Kidney glomerular epithelial cell (primary cell): Measurements from ENCODE around the gene POU6F2.

Experiments used
- DNase-seq: peaks from one replicate; lab custom pipeline; 2025; lab: John Stamatoyannopoulos, UW

POU6F2 gene

DNA sequence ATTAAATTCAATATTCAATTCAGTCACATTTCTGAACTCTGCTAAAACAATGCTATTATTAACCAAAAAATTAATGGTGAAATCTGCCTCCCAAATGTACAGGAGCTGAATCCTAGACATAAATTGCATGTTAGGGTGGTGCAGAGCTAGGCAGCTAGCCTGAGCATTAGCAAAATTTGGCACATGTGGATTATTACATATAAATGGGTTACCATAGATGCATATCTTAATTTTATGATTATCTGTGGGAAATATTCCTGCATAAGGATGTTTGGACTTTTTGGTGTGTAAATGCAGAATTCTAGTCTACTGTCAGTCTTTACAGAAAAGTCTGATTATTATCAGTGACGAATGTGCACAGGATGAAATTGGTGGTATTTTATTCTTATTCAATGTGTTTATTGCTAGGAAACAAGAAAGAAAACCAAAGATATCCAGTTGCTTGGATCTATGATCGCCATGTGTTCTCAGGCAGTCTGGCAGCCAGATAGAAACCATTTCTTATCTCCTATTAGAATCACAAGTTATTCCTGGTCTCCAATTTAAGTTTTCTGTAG, 150.7 kb downstream of the POU6F2 start:
- no peak for DNase-seq

DNA sequence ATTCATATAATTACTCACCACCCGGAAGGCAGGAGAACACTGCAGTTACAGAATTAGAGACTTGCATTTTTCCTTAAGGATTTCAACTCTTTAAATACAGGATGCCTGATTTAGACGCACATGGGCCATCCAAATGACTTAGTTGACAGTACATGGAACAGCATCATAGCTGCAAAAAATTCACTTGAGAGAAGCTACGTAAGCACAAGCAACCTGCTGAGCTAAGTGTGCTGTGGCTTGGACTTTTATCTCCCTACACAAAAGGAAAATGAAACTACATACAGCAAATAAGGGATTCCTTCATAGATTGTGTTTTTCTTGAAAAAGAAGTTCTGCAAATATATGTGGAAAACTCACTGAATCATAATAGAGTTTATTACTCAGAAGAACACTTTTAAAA, 152.6 kb downstream of the POU6F2 start:
- DNase-seq: no peak

DNA sequence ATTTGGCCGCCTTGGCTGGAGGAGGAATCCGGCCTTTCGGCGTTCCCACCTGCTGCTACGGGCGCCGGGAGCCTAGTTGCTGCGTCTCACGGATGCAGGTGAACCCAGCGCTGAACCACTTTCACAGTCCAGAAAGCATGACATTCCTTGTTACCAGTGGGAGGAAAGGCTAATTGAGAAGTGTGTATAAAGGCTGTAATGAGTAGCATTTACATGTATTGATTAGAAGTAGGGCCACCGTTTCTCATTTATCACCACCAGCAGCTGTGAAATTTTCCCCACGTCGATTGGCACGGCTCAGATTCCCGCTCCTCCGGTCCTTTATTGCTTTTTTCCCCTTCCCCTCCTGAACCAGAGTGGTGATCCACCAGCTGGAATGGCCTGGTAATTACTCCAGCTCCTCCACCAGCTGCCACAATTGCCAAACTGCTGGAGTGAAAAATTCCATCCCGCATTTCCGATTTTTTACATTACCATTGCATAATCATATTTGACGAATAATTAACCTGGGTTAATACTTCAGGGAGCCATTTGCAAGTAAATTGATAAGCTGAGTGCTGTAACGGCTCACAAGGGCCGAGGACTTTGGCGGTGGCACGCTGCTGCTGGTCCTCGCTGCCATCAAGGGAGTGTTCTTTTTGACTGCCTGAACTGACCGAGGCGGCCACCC, 153.3 kb downstream of the POU6F2 start:
- peak; percentile 8 for DNase-seq

DNA sequence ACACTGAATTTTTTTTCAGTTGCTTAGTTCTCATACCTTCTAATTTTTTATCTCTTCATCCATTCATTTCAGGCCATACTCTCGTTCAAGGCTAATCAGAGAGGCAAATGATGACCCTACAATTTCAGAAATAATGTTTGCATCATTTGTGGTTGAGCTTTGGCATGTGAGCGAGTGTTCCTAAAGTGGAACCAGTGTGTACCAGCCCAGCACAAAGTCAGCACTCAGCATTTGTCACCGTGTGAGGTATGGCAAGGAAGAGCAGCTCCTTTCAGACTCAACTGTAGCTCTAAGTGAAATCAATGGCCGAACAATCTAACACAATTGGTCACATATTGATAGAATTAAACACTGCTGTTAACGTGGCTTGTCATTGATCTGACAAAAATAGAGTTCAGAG, 154.6 kb downstream of the POU6F2 start:
- DNase-seq: no peak

DNA sequence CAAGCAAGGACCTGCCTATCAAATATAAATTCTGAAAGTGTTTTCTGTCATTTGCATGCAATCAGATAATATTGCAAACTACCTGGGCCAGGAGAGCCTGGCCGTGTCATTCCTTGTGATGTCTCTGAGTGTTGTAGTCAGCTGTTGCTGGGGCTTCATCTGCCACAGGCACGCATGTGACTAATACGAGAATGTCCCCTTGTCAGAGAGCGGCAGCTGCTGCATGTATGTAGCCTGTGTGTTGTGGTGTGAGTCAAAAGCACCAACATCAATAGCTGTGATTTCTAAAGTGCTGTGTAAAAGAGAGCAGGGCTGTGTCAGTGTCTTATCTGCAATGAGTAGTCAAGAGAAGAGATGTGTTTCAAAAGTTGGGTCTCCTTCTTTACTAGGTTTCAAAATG, 155.4 kb downstream of the POU6F2 start:
- no peak for DNase-seq

DNA sequence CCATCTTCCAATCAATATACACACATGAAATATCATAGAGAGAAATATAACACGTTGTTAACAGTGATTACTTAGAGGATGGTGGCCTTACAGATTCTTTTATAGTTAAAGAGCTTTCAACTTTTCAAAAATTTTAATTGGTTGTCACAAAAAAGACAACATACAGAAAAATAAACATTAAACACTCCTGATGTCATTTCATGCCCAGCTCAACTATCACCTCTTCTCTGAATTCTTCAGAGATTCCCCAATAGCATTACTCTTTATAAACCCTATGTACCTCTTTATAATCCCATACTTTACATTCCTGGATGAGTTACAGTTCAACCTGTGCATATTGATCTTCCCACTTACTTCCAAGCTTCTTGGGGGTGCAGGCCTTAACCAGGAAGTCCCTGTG, 159.8 kb downstream of the POU6F2 start:
- DNase-seq: no peak

DNA sequence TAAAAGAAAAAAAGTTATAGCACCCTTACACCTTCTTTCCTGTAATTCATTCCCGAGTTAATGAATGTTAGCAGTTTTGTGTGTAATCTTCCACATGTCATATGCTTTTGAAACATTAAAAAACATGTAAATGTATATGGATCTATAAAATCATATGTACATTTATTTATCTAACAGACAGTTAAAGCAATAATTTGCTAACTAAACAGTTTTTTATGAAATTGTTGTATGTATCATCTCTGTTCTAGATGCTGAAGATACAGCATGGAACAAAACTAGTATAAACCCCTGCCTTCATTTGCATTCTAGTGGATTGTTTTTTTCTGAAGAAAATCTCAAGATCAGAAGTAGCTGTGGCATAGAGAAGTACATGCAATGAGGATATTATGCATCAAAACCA, 165.0 kb downstream of the POU6F2 start:
- no peak for DNase-seq

DNA sequence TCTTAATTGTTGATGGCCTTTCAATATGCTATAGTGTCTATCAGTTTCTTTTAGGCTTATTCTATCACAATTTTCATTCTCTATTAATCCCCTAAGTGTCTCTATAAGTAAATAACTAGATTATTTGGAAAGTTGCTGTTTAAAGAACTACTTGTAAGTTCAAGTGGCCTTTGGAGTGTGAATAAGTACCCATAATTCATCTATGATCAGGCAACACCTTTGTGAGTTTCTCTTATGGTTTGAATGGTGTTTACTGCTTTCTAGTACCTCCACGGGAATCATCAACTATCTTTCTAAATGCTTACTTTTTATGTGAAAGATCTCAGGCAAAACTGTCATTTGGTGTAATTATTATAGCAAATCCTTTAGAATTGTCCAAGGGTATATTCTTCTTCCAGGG, 166.7 kb downstream of the POU6F2 start:
- no peak for DNase-seq

DNA sequence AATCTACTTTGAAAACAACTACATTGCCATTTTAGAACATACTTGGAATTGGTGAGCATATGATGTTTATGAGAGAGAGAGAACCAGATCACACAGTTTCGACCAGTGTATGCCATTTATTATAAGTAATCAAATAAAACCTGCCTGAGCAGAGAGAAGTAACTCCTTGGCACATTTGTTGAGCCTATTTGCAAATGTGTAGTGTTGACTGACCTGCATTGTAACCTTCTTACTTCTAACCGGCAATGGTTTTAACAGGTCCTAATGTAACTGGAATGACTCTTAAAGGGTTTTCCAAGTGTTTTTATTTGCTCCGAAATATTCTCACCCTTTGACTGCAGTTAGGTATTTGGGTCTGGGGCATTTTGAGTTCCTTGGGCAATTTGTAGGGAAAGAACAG, 167.6 kb downstream of the POU6F2 start:
- DNase-seq: no peak

DNA sequence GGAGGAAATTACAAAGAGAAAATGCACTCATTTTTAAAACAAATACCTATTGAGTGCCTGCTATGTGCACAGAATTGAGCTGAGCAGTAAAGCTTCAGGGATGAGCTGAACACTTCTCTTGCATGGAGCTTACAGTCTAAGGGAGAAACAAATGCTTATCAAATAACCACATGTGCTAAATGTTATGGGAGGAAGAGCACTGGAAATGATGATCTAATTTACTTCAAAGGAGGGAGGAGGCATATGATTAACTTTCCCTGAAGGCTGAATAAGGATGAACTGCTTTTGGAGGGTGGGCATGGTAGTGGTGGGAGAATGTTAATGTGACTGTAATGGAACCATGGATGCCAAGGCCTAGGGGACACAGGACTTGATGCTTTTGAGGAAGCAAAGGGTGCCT, 168.2 kb downstream of the POU6F2 start:
- DNase-seq: no peak

DNA sequence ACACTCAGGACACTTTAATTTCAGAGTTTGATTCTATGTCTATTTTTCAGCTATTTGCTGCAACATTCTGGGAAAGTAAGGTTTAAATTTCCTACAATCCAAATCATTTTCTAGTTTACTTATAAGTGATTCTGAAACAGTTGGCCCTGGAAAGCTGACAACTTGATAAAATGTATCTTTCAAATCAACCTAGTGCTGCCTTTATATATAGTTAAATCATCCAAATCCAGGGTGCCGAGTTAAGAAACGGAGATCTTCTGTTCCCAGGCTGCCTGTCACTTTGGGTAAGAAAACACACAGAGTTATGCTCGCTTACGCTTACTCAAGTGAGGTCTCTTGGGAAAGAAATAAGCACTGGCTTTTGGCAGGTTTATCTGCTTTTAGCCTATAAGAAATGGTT, 175.0 kb downstream of the POU6F2 start:
- DNase-seq: no peak

DNA sequence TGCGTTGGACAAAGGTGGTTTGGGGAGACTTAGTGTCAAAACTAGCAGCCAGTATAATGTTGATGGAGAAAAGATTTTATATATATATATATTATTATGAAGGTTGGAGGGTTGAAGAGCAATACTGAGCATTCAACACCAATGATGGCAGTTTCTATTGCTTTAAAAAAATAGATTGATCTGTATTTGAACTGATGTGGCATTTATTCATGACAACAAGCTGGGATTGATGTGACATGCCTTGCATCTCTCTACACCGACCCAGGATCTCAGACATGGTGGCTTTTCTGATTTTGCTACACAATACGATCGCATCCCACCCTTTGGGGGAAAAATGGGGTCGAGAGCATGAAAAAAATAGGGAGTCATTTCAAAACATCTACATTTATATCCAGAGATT, 175.4 kb downstream of the POU6F2 start:
- DNase-seq: no peak

DNA sequence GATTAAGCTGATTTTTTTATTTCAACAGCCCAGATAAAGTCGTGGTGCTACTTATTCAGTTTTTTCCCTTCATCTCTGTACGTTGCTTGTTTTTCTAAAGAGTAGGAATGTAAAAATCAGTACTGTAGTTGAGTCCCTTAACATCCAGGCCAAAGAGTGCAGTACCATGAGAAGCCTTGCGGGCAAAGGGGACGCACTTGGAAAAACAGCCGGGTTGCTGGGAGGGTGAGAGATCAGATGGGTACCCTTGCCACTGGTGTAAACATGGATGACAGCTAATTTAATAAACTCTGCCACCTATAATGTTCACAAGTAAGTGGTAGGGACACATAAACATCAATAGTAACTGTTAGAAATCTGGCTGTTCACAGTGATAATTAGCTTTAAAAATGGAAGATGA, 175.9 kb downstream of the POU6F2 start:
- no peak for DNase-seq

DNA sequence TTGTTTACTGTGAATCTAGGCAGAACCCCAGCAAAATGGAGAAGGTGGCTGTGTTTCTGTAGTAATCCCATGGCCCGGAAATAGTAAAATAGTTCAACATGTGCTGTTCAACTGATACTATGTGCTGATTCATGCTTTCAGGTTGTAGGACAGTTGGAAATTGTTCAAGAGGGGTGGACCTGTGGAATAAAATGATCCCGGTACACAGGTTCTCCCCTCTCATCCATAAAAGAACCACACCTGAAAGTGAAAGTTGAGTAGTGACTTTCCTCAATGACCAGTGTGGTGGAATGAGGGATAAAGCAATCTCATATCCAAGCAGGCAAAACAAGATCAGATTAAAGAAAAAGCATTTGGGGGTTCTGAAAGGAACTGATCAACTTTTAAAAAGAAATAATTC, 177.1 kb downstream of the POU6F2 start:
- DNase-seq: no peak

DNA sequence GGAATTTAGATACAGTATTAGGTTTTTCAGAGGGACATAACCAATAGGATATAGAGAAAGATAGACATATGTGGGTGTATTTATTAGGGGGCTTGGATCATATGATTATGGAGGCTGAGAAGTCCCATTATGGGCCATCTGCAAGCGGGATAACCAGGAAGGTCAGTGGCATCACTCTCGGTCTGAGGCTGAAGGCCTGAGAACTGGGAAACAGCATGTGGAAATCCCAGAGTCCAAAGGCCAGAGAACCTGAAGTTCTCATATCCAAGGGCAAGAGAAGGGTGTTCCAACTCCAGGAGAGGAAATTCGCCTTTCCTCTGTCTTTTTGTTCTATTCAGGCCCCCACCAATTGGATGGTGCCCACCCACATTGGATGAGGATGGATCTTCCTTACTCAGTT, 180.7 kb downstream of the POU6F2 start:
- DNase-seq: no peak

DNA sequence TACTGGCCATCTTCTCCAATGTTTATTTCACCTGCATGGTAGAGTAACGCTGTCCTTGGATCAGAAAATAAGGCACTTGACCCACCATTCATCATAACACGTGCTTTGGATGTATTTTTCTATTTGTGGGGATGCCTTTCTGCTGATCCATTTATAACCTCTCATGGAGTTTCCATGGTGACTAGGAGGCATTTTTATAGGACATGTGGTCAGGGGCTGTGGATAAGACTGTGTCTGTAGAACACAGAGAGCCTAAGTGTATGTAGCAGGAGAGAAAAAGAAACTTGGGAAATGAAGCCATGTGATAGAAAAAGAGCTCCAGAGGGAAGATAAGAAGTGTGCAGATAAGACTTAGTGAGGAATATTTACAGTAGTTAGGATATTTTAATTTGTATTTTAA, 184.2 kb downstream of the POU6F2 start:
- no peak for DNase-seq

DNA sequence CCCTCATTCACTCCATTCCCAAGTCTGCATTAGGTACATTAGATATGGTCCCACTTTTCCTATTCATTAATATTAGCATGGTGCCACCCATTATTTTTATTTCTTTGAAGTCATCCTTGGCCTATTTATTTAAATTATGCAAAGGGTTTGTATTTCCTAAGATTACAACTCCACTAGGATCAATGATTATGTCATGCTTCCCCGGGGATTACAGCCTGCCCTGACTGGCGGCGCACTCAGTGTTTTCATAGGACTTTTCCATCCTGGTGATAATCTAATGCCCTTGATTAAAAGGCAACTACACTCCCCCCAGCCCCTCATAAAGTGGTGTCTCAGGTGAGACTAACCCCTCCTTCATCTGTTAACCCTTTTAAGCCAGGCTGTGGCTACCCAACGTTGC, 187.2 kb downstream of the POU6F2 start:
- DNase-seq: no peak

DNA sequence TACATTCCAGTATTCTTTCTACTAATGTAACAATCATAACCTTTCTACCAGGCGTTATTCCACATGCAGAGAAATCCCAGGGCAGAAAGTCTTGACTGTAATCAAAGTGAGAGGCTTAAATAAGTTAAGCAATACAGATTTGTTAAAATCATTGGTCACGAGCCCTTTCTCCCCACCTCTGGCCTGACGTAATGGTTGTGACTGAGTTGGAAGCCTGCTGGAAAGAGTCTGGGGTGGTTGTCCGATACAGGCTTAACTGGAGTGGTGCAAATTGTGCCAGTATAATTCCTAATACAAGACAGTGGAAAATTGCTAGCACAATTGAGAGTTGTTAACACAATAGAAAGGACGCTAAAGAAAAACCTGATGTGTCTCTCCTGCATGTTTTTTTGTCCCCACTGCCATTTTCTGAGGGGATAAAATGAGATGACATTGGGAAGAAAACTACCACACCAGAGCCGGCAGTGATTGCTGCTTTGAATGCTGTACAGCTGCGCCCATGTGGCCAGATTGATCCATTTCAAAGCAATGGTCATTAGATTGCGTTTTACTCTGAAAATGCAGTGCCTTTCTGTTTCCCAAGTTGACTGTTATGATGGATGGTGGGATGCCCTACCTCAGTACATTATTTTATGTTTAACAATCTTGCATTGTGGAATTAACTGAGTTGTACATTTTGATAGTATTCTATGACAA, 190.8 kb downstream of the POU6F2 start:
- DNase-seq: no peak

DNA sequence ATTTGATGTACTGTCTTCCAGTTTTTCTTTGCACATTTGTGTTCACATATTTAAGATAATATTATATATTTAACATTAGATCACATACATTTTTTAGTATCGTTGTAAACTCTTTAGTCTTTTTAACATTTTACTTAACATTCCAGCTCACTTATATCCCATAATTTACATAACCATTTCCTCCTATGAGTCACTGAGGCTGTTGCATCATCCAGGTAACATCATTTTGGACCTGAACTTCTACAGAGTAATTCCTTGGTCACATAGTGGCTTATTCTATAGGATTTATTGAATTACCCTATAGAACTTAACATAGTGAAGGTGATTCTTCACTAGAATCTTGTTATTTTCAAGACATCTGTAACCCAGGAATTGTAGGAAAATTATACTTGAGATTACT, 194.4 kb downstream of the POU6F2 start:
- no peak for DNase-seq

DNA sequence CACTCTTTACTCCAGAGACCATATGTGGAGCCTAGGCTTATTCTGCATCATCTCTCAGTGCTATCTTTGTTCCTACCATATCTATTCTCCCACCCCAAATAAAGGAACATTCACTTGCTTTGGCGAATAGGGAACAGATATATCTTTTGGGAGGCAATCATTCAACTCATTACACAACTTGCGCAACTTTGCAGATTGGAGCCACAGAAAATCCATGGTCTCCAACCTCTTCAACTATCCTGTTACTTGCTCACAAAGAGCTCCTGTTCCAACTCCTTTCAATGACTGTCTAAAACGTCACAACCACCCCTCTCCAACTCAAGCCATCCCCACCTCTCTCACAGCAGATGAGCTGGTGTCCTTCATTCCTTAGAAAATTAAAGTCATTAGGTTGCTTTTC, 203.7 kb downstream of the POU6F2 start:
- DNase-seq: no peak

DNA sequence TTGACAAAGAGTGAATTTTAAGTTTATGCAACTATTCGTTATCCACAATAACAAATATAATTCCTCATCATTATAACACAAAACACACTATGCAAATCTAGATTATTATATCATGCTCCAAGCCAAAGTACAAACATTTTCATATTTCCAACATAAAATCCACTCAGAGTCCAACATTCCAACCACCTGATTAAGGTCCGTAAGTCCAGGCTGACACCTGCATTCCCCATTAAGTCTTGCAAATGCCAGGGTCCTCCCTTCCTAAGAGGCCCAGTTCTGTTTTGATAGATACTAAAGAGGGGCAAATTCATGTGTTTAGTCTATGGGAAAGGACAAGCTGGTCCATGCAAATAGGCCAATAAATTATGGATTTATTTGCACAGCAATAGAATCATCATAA, 206.1 kb downstream of the POU6F2 start:
- DNase-seq: no peak

DNA sequence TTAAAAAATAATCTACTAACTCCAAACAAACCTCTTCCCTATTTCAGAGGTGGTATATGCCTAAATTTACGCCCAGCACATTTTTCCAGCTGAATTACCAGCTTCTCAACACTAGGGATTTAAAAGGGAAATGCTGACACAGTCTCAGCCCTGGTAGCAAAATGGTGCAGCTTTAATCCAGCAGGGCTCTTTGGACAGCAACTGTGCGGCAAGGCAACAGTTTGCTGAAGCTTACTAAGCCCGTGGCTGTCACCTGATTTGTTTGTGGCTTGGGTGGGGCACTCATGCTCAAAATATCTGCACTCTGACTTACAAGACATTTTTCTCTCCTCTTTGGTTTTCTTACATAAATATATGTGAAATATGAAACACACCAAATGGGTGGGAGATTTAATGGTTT, 206.7 kb downstream of the POU6F2 start:
- no peak for DNase-seq

DNA sequence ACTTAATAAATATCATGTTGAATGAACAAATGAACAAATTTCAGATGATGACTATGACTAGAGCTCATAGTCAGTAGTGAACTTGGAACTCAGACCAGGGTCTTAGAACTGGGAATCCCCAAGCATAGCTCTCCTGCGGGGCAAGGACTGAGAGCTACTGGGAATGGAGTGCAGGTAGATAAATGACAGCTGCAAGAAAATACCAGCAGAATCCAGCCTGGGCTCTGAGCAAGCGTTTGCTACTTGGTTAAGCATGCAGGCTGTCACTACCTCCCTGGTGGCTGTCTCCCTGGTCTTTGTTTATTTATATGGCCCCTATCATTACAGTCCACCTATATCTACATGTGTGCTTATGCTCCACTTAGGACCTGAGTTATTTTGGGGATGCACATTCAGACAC, 208.4 kb downstream of the POU6F2 start:
- DNase-seq: no peak

DNA sequence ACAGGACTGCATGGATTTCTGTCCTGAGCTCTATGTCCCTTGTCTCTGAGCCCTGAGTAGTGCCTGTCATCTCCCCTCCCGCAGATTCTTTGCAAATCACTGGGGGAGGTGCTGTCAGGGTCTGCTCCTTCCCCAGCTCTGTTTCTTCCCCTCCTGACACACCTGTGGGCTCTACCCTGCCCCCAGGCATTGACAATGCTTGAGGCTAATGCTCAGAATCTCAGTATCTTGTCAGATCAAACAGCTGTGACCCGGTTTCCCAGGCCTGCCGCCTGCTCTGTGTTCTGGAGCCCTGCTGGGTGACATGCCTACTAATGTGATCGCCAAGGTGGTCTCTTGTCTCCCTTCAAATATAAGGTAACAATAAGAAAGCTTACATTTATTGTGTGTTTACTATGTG, 209.0 kb downstream of the POU6F2 start:
- no peak for DNase-seq
